ENCODE results near the gene MDK.
"Not testable (repeated sequence)": the region's sequence is repeated elsewhere in the genome, so short reads cannot be mapped to it uniquely, and the experiment has no call there.

Gene MDK

DNA sequence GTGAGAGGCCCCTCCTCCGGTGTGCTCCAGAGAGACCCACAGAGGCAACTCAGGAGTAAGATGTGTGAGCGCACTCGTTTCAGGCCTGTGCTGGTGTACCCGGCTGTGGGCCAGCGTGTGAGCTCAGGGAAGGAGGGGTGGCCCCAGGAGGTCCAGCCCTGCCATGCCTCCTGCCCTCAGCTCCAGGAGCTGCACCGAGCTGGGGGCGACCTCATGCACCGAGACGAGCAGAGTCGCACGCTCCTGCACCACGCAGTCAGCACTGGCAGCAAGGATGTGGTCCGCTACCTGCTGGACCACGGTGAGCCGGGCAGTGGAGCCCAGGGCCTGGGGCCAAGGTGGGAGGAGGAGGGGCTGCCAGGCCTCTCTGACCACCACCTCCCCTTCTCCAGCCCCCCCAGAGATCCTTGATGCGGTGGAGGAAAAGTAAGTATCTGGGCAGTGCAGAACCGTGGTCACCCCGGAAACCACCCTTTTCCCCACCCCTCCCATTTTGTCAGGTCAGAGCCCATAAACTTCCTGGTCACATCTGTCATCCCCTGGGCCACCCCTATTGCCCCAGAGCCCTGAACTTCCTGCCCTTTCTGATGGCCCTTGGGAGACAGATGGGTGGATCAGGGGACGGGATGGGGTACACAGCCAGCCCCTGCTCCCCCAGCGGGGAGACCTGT, 2.5 kb upstream of the MDK start:
- TF ChIP-seq, protein P1, sequence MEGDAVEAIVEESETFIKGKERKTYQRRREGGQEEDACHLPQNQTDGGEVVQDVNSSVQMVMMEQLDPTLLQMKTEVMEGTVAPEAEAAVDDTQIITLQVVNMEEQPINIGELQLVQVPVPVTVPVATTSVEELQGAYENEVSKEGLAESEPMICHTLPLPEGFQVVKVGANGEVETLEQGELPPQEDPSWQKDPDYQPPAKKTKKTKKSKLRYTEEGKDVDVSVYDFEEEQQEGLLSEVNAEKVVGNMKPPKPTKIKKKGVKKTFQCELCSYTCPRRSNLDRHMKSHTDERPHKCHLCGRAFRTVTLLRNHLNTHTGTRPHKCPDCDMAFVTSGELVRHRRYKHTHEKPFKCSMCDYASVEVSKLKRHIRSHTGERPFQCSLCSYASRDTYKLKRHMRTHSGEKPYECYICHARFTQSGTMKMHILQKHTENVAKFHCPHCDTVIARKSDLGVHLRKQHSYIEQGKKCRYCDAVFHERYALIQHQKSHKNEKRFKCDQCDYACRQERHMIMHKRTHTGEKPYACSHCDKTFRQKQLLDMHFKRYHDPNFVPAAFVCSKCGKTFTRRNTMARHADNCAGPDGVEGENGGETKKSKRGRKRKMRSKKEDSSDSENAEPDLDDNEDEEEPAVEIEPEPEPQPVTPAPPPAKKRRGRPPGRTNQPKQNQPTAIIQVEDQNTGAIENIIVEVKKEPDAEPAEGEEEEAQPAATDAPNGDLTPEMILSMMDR (IDR thresholded peaks at IDR 0.05; ENCODE audit: low read depth, low read length), result no peak
- no peak for TF ChIP-seq POLR2A (IDR thresholded peaks at IDR 0.05; ENCODE audit: extremely low read depth, insufficient read length)
- no peak for TF ChIP-seq MAX (IDR thresholded peaks at IDR 0.05; ENCODE audit: low read depth, low read length)
- no peak for TF ChIP-seq MYC (IDR thresholded peaks at IDR 0.05; ENCODE audit: low read depth, low read length)
- peak; percentile 41 for DNase-seq (ENCODE audit: low read depth)
- no peak overlapping the region for H3K4me3 ChIP-seq (ENCODE audit: low read depth, low read length)

DNA sequence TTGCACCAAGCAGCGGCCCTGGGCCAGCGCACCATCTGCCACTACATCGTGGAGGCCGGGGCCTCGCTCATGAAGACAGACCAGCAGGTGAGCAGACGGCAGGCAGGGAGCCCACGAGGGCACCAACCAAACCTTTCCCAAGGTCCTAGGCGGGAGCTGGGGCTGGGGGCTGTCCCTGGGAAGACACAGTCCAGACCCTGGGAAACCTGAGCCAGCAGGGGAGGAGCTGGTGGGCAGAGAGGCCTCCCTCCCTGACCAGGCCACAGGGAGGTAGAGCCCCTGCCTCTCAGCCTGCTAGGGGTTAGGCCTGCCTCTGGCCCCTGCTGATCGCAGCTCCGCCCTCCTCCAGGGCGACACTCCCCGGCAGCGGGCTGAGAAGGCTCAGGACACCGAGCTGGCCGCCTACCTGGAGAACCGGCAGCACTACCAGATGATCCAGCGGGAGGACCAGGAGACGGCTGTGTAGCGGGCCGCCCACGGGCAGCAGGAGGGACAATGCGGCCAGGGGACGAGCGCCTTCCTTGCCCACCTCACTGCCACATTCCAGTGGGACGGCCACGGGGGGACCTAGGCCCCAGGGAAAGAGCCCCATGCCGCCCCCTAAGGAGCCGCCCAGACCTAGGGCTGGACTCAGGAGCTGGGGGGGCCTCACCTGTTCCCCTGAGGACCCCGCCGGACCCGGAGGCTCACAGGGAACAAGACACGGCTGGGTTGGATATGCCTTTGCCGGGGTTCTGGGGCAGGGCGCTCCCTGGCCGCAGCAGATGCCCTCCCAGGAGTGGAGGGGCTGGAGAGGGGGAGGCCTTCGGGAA, 1.8 kb upstream of the MDK start:
- not testable (repeated sequence) for H3K4me3 ChIP-seq (ENCODE audit: low read depth, low read length)
- DNase-seq (ENCODE audit: low read depth), result peak; percentile 28

DNA sequence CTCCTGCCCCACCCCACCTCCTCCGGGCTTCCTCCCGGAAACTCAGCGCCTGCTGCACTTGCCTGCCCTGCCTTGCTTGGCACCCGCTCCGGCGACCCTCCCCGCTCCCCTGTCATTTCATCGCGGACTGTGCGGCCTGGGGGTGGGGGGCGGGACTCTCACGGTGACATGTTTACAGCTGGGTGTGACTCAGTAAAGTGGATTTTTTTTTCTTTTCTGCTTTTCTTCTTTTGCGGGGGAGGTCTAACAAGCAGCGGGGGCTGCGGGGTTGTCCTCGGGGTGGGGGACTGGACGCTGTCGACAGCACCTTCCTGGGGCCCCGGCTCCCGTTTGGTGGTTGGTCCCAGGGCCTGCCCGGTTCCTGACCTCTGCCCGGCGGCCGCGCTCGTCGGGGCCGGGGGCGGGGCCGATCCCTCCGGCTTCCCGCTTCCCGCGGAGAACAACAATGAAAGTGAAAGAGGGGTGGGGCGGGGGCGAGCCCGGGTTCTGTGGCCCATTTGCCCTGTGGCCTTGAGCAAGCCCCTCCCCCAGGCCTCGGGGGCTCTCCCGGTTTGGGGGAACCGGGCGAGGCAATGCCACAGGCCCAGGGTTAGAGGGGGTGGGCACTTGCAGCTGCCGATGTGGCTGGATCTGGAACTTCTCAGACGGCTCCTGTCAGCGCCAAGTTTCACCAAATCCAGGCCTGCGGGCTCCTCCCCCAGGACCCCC, 975 bp upstream of the MDK start:
- H3K4me3 ChIP-seq (ENCODE audit: low read depth, low read length), result peak overlapping the region; percentile 25
- TF ChIP-seq MAX (IDR thresholded peaks at IDR 0.05; ENCODE audit: low read depth, low read length) (no peak), MYC (IDR thresholded peaks at IDR 0.05; ENCODE audit: low read depth, low read length) (no peak), POLR2A (IDR thresholded peaks at IDR 0.05; ENCODE audit: extremely low read depth, insufficient read length) (no peak)
- TF ChIP-seq, protein P1 (IDR thresholded peaks at IDR 0.05; ENCODE audit: low read depth, low read length), result no peak
- DNase-seq (ENCODE audit: low read depth), result peak; percentile 75

DNA sequence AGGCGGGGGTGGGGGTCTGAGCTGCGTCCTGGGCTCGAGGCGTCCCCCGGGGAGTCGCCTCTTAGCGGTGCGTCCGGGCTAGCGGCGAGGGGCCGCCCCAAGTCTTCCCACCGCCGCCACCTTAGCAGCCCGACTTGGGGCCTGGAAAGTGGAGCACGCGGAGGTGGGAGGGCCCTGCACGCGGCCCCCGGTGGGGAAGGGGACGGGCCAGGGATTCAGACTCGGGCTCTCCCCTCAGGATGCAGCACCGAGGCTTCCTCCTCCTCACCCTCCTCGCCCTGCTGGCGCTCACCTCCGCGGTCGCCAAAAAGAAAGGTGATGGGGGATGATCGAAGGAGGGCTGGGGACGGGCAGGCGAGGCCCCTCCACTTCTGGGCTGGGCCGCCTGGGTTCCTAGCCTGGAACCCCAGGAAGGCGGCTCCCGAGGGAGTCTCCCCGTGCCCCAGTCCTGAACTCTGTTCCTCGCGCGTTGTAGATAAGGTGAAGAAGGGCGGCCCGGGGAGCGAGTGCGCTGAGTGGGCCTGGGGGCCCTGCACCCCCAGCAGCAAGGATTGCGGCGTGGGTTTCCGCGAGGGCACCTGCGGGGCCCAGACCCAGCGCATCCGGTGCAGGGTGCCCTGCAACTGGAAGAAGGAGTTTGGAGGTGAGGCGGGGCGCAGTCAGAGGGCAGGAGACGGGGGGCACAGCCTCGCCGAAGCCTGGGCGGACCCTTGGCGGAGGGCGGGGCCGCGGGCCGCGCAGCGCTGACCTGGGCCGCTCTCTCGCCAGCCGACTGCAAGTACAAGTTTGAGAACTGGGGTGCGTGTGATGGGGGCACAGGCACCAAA, 563 bp downstream of the MDK start:
- TF ChIP-seq, protein P1 (IDR thresholded peaks at IDR 0.05; ENCODE audit: low read depth, low read length), result no peak
- no peak for TF ChIP-seq MYC (IDR thresholded peaks at IDR 0.05; ENCODE audit: low read depth, low read length)
- no peak for TF ChIP-seq POLR2A (IDR thresholded peaks at IDR 0.05; ENCODE audit: extremely low read depth, insufficient read length)
- no peak for TF ChIP-seq MAX (IDR thresholded peaks at IDR 0.05; ENCODE audit: low read depth, low read length)
- H3K4me3 ChIP-seq (ENCODE audit: low read depth, low read length), result no peak overlapping the region
- DNase-seq (ENCODE audit: low read depth), result peak; percentile 30

GRCh38 chr11:46382646-46383403, 1.4 kb downstream of the MDK start:
- no peak for TF ChIP-seq MAX (IDR thresholded peaks at IDR 0.05; ENCODE audit: low read depth, low read length)
- no peak for TF ChIP-seq MYC (IDR thresholded peaks at IDR 0.05; ENCODE audit: low read depth, low read length)
- TF ChIP-seq, protein P1 (IDR thresholded peaks at IDR 0.05; ENCODE audit: low read depth, low read length), result peak; percentile 41
- H3K4me3 ChIP-seq (ENCODE audit: low read depth, low read length), result no peak overlapping the region
- peak; percentile 29 for DNase-seq (ENCODE audit: low read depth)

All from NB4 (cell line).